Caki2 (cell line): Measurements from ENCODE around the gene SLC22A2. TPM values are rescaled to one million over a fixed set of nuclear protein-coding genes. Genes with fewer than 3 reads are reported as not detected.

Source experiments
- DNase-seq: peaks from one replicate; pipeline ENCODE4 v3.0.0-alpha.2; 2015; ENCODE audit warnings: low read depth
- in situ Hi-C: cut with HindIII; loops from 2 replicates; pipeline ENCODE4 v1.10.0; 2016; ENCODE audit warnings: low sequenced_read_pairs, low pct_unique_long_range_greater_than_20kb, mixed read lengths
- total RNA-seq: library from RNA; depleted of rRNA; stranded (reverse); fragments of >200 nt; shearing (Covaris generic); gene quantifications from 2 replicates; pipeline ENCODE4 v1.2.3, GENCODE V29; 2014; ENCODE audit warnings: low replicate concordance

SLC22A2 gene
- total RNA-seq, 1 experiment from 2014 or later, result 0.10 TPM

GRCh38 chr6:160227038-160227768, 31.4 kb downstream of the SLC22A2 start:
- in situ Hi-C loops, result no loop called here
- no peak for DNase-seq

GRCh38 chr6:160226118-160226591, 32.5 kb downstream of the SLC22A2 start:
- no peak for DNase-seq
- in situ Hi-C loops, result no loop called here

- in situ Hi-C loops, result no loop called here
- no peak for DNase-seq
Observed at GRCh38 chr6:160224639-160225237, 33.9 kb downstream of the SLC22A2 start.

GRCh38 chr6:160222491-160222890, 36.1 kb downstream of the SLC22A2 start:
- in situ Hi-C loops, result no loop called here
- no peak for DNase-seq

- in situ Hi-C loops, result no loop called here
Observed at GRCh38 chr6:160221918-160222317, 36.7 kb downstream of the SLC22A2 start.

GRCh38 chr6:160221423-160221822, 37.2 kb downstream of the SLC22A2 start:
- in situ Hi-C loops, result no loop called here
- peak; percentile 44 for DNase-seq

More at GRCh38 chr6:160221918-160222317, 36.7 kb downstream of the SLC22A2 start:
- DNase-seq, result no peak

GRCh38 chr6:160218810-160219209, 39.8 kb downstream of the SLC22A2 start:
- in situ Hi-C loops, result no loop called here
- no peak for DNase-seq

- no peak for DNase-seq
- in situ Hi-C loops, result no loop called here
Observed at GRCh38 chr6:160217863-160218262, 40.8 kb downstream of the SLC22A2 start.

GRCh38 chr6:160217073-160217472, 41.5 kb downstream of the SLC22A2 start:
- in situ Hi-C loops, result no loop called here

GRCh38 chr6:160215232-160215631, 43.4 kb downstream of the SLC22A2 start:
- in situ Hi-C loops, result no loop called here
- DNase-seq, result no peak

More at GRCh38 chr6:160217073-160217472, 41.5 kb downstream of the SLC22A2 start:
- DNase-seq, result no peak

- DNase-seq, result no peak
- in situ Hi-C loops, result no loop called here
Observed at GRCh38 chr6:160207618-160208017, 51.0 kb downstream of the SLC22A2 start.

- in situ Hi-C loops, result no loop called here
- DNase-seq, result no peak
Observed at GRCh38 chr6:160204710-160205109, 53.9 kb downstream of the SLC22A2 start.

GRCh38 chr6:160203953-160204352, 54.7 kb downstream of the SLC22A2 start:
- no peak for DNase-seq
- in situ Hi-C loops, result no loop called here

GRCh38 chr6:160203522-160203921, 55.1 kb downstream of the SLC22A2 start:
- DNase-seq, result no peak

GRCh38 chr6:160203076-160203475, 55.5 kb downstream of the SLC22A2 start:
- DNase-seq, result no peak
- in situ Hi-C loops, result no loop called here

More at GRCh38 chr6:160203522-160203921, 55.1 kb downstream of the SLC22A2 start:
- in situ Hi-C loops, result no loop called here

GRCh38 chr6:160202411-160202810, 56.2 kb downstream of the SLC22A2 start:
- in situ Hi-C loops, result no loop called here
- no peak for DNase-seq

- no peak for DNase-seq
Observed at GRCh38 chr6:160201061-160201460, 57.6 kb downstream of the SLC22A2 start.

GRCh38 chr6:160198606-160199211, 59.9 kb downstream of the SLC22A2 start:
- in situ Hi-C loops, result no loop called here
- DNase-seq, result peak; percentile 32

More at GRCh38 chr6:160201061-160201460, 57.6 kb downstream of the SLC22A2 start:
- in situ Hi-C loops, result no loop called here

GRCh38 chr6:160197662-160198061, 61.0 kb downstream of the SLC22A2 start:
- in situ Hi-C loops, result no loop called here
- DNase-seq, result no peak
